NCI-H526 (cell line): ENCODE results near the gene LIMK1.
"Not testable (repeated sequence)": the region's sequence is repeated elsewhere in the genome, so short reads cannot be mapped to it uniquely, and the experiment has no call there.

Experiments used
- DNase-seq, 2 experiments: peaks; one replicate each; lab custom pipeline; 2025; lab: John Stamatoyannopoulos, UW

The LIMK1 gene

DNA sequence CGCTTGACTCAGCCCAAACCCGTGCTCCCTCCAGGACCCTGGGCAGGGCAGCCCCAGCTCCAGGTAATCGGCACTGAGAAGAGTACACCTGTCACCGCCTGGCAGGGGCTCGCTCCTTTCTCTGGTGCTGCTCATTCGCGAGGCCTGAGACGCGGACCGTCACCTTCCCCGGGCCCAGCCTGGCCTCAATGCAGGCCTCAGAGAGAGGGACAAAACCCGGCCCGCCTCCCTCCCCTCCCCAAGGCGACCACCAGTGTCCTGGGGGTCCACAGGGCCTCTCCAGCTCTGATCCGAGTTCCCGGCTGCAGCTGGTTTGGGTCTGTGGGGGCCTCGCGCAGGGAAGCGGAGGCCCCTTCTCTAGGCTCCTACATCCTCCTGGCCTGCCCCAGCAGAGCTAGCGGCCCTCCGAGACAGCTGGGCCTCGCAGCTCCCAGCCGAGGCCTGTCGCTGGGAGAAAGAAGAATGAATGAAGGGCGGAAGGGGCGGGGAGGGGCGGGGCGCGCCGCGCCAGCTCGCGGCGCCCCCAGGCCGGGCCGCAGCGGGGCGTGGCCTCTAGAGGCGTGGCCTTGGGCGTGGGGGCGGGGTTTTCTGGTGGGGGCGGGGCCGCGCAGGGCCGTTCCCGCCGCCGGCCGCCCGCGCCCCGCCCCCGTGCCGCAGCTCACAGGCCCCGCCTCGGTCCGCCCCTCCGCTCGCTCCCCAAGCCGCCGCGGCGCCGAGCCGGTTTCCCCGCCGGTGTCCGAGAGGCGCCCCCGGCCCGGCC, at the start of gene LIMK1:
Gene LIMK1, plus strand, starts transcription at position 688 of the 760 bp plus-strand sequence. CDS start 187 bp downstream, outside the sequence.
- DNase-seq, result peak; percentile 47 to 89

DNA sequence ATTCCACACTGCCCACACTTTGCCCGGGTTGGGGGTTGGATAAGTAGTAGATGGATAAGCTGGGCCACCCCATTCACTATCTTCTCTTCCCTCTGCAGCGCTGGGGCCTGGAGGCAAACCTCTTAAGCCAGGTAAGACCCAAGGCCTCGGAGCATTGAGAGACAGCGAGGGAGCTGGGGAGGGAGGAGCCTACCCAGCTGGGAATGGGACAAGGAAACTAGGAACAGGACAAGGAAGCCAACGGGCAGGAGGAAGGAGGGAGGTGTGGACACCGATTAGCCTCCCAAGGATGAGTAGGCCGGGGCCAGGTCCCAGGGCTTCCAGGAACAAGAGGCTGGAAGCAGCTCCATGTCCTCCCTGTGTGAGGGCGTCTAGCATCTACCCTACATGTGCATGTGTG, 46.0 kb upstream of the LIMK1 start:
- DNase-seq, result no peak

GRCh38 chr7:74038194-74038961, 45.2 kb upstream of the LIMK1 start:
- no peak for DNase-seq

- no peak for DNase-seq
Observed at GRCh38 chr7:74039337-74039736, 44.3 kb upstream of the LIMK1 start.

DNA sequence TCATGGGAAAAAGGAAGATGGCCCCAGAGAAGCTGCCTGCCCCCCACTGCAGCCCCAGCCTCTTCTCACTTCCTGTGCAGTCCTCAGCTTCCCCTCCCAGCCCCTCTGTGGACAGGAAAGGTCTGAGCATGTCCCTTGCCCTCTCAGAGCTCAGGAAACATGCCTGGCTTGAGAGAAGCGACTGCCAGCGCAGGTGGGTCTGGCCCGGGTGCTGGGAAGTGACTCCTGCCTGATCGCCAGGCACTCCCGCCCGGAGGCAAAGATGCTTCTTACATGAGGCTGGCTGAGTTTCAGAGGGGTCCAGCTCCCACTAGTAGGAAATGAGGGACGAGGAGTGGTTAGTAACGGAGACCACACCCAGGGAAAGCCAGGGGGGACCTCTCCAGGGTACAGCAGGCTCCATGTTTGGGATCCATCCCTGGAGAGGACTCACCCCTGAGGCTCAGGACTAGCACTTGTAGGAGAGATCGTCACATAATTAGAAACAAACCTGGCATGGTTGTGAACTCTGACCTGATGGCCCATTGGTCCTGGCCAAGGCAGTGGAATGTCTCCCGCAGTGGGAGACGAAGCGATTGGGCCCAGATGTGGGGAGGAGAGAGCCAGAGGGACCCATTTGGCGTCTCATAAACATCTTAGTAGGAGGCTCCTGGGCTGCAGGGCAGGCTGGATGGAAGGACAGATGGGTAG, 43.4 kb upstream of the LIMK1 start:
- no peak for DNase-seq

- DNase-seq, result no peak
Observed at GRCh38 chr7:74040791-74041520, 42.6 kb upstream of the LIMK1 start.

- DNase-seq, result no peak
Observed at GRCh38 chr7:74042746-74043522, 40.7 kb upstream of the LIMK1 start.

GRCh38 chr7:74043523-74043951, 40.1 kb upstream of the LIMK1 start:
- DNase-seq, result no peak

- DNase-seq, result no peak
Observed at GRCh38 chr7:74044366-74045350, 38.9 kb upstream of the LIMK1 start.

- DNase-seq, result not testable (repeated sequence)
Observed at GRCh38 chr7:74046581-74046980, 37.0 kb upstream of the LIMK1 start.

- no peak for DNase-seq
Observed at GRCh38 chr7:74047804-74048380, 35.7 kb upstream of the LIMK1 start.

DNA sequence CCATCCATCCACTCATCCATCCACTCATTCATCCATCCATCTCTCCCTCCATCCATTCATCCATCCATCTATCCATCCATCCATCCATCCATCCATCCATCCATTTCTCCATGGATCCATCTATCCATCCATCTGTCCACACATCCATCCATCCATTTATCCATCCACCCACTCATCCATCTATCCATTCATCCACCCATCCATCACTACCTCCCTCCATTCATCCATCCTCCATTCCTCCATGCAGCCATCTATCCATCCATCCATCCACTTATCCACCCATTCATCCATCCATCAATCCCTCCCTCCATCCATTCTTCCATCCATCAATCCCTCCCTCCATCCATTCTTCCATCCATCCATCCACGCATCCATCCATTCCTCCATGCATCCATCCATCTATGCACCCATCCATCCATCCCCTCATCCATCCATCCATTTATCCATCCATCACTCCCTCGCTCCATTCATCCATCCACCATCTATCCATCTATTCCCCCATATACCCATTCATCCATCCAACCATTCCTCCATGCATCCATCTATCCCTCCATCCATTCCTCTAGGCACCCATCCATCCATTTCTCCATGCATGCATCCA, 34.5 kb upstream of the LIMK1 start:
- no peak for DNase-seq

GRCh38 chr7:74049997-74050798, 33.4 kb upstream of the LIMK1 start:
- DNase-seq, result no peak

GRCh38 chr7:74051193-74051592, 32.4 kb upstream of the LIMK1 start:
- DNase-seq, result no peak

DNA sequence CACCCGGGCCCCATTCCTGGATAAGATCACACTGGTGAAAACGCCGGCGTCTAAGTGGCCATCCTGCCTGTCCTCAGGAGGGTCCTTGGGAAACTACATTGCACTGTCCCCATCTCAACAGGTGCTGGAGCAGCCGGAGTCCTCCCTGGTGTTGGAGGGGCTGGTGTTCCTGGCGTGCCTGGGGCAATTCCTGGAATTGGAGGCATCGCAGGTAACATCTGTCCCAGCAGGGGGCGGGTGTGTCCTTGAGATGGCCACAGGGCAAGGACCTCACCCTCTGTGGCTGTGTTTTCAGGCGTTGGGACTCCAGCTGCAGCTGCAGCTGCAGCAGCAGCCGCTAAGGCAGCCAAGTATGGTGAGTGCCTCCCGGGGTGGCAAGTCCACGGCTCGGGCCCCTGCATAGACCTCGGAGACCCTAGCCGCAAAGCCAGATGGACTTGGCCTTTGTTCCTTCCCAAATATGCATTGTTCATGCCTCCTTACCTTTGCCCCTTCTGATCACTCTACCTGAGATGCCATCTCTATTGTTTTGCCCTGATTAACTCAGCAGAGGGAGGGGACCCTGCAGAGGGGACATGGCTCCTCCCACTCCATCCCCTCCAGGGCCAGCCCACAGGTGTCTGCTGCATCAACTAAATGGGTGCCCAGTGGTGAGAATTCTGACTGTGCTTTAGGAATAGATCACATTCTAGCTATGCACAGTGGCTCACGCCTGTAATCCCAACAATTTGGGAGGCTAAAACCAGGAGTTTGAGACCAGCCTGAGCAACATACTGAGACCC, 31.8 kb upstream of the LIMK1 start:
- peak; percentile 16 to 65 for DNase-seq

- no peak for DNase-seq
Observed at GRCh38 chr7:74052628-74053027, 31.0 kb upstream of the LIMK1 start.

GRCh38 chr7:74053589-74054186, 29.9 kb upstream of the LIMK1 start:
- DNase-seq, result no peak
